GM18502 (cell line): ENCODE results near the gene GATB.

Experiments used
- ATAC-seq: cut with Tn5 transposase; IDR thresholded peaks from one replicate; pipeline ENCODE4 v1.9.1; 2021; ENCODE audit warnings: mild to moderate bottlenecking; ENCODE audit not compliant: unreplicated experiment, poor library complexity

Gene GATB

GRCh38 chr4:151659601-151660364, 101.0 kb downstream of the GATB start:
- ATAC-seq, result no peak

GRCh38 chr4:151658959-151659600, 101.7 kb downstream of the GATB start:
- ATAC-seq, result no peak

- no peak for ATAC-seq
Measured at GRCh38 chr4:151657896-151658295, 102.9 kb downstream of the GATB start.

DNA sequence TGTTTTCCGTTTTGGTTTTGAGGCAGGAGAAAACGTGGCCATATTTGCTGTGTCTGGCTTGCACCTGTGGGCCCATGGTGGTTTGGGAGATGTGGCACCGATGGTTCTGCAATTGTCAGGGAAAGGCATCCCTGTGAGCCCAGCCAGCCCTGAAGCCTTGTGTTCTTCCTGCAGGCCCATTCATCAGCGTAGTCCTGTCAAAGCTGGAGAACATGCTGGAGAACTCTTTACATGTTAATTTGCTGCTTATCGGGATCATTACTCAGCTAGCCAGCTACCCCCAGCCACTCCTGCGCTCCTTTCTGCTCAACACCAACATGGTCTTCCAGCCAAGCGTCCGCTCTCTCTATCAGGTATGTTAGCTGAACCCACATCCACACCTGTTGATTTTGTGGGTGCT, 104.7 kb downstream of the GATB start:
- no peak for ATAC-seq

GRCh38 chr4:151653548-151653918, 107.3 kb downstream of the GATB start:
- ATAC-seq, result no peak

DNA sequence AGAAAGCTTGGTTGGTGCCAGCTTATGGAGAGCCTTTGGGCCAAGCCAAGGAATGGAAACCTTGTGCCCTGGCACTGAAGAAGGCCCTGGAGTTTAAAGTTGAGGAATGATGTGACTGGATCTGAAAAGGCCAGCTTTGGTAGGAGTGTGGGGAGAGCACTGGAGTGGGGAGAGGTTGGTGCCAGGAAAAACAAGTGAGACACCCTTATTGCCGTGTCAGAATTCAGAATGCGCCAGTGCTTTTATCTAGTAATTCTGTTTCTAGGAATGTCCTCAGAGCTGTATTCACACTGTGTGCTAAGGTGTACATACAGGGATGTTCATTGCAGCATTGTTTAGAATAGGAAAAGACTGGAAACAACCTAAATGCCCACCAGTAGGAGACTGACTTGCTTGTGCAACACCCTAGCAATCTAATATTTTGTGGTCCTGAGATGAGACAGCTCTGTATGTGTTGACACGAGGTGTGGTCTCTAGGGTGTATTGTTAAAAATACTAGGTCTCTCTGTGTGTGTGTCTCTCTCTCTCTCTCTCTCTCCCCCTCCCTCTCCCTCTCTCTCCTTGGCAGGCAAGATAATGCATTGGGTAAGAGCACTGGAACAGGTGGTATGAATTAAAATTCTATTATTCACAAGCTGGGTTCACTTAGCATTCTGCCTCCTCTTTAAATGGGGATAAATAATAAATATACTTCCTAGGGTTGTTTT, 107.8 kb downstream of the GATB start:
- no peak for ATAC-seq

- no peak for ATAC-seq
Measured at GRCh38 chr4:151651496-151651895, 109.3 kb downstream of the GATB start.

- ATAC-seq, result no peak
Measured at GRCh38 chr4:151649479-151649878, 111.3 kb downstream of the GATB start.

- ATAC-seq, result no peak
Measured at GRCh38 chr4:151646322-151646721, 114.5 kb downstream of the GATB start.

- ATAC-seq, result no peak
Measured at GRCh38 chr4:151644622-151645021, 116.2 kb downstream of the GATB start.

DNA sequence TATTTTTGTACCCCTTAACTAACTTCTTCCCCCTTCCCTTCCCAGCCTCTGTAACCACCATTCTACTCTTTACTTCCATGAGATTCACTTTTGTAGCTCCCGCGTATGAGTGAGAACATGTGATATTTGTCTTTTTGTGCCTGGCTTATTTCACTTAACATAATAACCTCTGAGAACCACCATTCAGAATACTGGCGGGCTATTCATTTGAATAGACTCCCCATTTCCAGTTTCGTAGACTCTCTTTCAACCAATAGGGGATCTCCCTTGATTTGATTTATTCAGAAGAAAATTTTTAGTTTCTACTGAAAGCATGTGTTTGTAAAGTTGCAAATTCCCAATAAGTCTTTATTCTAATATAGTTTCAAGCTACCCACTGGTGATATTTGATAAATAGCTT, 117.2 kb downstream of the GATB start:
- no peak for ATAC-seq

GRCh38 chr4:151641983-151642382, 118.8 kb downstream of the GATB start:
- ATAC-seq, result no peak

- no peak for ATAC-seq
Measured at GRCh38 chr4:151641167-151641566, 119.6 kb downstream of the GATB start.

DNA sequence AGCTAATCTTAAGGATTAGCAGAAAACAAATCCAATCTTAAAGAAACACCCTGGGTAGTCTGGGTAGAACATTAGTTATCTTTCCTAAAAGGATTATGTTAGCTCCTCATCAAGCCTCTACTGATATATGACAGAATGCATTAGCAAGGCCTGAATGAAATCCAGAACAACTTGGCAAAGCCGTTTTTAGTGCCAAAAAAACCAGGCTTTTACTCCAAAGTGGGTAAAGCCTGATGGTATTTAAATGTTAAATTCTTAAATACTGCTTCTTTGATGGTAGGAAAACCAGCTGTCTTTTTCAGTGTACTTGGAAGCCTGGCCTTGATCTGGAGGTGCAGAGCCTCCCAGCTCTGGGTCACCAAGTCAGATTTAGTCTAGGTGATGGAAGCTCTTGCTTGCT, 120.4 kb downstream of the GATB start:
- no peak for ATAC-seq

DNA sequence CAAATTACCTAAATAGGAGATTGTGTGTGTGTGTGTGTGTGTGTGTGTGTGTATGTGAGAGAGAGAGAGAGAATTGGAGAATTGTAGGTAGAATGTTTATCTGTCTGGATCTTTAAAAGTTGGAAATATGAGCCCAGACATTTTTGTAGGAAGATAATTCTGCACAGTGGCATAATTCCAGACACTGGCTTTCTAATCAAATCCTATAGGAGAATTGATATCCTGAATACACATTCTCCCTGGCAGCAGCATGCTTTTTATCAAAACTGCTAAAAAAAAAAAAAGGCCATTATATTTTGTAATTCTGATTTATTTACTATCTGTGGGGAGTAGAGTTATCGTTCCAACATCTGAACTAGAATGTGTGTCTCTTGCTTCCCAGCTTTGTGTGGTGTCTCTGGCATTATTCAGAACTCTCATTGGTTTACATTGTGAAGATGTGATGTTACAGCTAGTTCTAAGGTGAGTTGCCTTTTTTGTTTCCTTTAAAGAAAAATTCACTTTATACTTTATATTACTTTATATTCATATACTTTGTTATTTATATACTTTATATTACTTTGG, 122.4 kb downstream of the GATB start:
- no peak for ATAC-seq

DNA sequence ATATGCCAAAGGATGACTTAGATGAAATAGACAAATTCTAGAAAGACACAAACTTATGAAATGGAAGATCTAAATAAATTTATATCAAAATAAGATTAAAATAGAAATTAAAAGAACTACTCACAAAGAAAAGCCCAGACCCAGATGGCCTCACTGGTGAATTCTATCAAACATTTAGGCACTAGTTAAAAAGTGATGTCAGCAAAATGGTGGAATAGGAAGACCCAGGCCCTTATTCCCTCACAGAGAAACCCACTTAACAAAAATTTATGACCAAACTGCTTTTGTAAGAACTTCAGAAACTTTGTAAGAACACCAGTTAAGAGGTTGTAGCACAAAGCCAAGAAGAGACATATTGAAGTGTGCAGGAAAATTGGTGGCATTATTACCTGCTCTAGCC, 129.5 kb downstream of the GATB start:
- ATAC-seq, result no peak

DNA sequence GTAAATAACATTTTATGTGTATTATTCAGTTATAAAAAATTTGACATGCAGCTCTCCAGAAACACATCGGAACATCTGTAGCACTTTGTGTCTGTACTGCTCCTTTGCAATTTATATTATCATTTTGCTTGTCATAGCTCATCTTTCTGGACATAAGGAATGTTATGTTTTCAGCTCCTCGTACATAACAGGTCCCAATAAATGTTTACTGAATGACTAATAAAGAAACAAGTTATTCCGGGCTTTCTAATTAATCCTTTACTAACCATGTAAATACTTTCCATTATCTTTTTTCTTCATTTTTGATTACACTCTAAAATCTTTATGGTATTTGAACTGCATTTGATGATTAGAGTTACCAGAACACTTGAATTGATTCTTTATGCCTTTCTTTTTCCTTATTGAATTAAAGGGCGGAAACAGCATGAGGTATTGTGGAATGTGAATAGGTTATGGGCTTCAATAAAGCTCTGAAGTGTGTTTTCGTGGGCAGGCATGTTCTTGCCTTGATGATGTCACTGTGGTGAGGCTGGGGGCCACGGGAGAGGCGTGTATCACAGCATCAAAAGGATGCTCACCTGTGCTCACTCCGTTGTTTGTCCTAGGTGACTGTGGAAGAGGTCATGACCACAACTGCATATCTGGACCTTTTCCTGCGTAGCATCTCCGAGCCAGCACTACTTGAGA, 131.6 kb downstream of the GATB start:
- ATAC-seq, result no peak

DNA sequence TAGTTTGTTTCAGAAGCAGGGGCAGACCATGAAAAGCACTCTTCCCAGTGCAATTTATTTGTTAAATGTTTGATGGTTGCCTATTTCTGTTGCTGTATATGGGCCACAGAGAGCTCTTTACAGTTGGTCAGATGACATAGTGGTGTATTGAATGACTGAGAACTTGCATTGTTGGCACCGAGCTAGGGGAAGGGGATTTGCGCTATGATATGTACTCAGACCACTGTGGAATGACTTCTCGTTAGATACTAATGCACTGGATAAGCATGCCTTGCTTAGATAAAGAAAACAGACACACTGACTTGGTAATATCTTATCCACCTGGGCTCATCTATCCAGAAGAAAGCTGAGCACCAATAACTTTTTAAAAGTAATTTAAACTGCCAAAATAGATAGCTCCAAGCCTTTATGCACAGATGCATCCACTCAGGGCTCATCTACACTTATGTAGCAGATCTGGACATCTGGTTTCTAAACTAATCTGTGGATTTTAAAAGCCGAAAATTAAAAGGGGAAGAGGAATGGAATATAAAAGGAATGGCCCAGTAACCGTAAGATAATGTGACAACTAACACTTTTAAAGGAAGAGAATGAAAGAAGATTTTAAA, 132.7 kb downstream of the GATB start:
- ATAC-seq, result no peak

DNA sequence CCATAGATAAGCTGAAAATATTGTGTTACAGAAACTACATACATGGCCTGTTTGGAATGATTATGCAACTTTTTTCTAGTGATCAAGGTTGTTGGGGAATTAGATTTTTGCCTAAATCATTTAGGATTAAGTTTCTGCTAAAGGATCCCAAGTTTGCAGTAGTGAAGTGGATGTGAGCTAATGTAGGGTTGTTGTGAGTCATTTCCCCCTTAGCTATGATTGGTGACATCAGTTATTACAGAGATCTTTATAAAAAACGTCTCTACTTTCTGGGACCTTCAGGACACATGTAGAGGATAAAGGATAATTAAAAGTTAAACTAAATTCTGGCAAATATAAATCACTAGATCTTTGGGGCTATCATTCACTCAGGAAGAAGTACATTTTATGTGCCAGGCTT, 133.3 kb downstream of the GATB start:
- no peak for ATAC-seq

GRCh38 chr4:151626751-151627150, 134.1 kb downstream of the GATB start:
- no peak for ATAC-seq
